Femur (tissue), 1 donor: ENCODE results near the gene PIP5K1A.

Source experiments
- DNase-seq: peaks from one replicate; pipeline ENCODE4 v3.0.0-alpha.2; 2017

PIP5K1A gene

DNA sequence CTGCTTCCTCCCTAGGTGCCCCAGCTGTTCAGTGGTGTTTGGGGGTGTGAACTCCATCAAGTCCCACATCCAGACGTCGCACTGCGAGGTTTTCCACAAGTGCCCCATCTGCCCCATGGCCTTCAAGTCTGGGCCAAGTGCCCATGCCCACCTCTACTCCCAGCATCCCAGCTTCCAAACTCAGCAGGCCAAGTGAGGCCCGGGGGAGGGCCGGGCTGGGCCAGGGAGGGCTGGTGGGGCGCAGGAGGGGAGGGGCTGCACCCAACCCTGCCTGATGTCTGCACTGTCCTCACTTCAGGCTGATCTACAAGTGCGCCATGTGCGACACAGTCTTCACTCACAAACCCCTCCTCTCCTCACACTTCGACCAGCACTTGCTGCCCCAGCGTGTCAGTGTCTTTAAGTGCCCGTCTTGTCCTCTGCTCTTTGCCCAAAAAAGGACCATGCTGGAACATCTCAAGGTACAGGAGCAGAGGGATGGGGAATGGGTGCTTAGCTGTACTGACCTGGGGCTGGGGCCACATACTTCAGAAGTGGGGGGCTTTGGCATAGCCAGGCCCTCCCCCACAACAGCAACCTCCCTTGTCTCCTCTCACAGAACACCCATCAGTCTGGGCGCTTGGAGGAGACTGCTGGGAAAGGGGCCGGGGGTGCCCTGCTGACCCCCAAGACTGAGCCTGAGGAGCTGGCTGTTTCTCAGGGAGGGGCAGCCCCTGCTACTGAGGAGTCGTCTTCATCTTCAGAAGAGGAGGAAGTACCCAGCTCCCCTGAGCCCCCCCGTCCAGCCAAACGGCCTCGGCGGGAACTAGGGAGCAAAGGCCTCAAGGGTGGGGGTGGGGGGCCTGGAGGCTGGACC, 91.0 kb downstream of the PIP5K1A start:
- no peak for DNase-seq

DNA sequence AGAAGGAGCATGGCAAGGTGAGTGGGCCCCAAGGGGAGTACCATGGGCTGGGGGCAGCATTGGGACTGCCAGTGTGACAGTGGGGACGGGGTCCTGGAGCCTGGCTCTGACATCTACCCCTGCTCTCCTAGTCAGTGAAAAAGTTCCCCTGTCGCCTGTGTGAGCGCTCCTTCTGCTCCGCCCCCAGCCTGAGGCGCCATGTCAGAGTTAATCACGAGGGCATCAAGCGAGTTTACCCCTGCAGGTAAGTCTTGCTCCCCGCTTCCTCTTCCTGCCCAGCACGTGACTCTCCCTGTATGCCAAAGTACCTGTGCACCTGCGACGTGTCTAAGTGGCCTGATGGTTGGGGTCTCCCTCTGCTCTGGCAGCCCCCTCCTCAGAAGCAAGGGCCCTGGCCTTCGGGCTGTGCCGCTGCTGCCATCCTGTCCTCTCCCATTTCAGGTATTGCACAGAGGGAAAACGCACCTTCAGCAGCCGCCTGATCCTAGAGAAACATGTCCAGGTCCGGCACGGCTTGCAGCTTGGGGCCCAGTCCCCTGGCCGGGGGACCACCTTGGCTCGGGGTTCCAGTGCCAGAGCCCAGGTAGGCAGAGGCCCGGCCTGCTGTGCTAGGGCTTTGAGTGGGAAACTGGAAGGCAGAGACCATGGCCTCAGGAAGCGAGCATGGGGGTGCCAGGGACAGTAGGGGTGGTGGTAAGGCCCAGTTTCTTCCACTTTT, 91.8 kb downstream of the PIP5K1A start:
- no peak for DNase-seq

DNA sequence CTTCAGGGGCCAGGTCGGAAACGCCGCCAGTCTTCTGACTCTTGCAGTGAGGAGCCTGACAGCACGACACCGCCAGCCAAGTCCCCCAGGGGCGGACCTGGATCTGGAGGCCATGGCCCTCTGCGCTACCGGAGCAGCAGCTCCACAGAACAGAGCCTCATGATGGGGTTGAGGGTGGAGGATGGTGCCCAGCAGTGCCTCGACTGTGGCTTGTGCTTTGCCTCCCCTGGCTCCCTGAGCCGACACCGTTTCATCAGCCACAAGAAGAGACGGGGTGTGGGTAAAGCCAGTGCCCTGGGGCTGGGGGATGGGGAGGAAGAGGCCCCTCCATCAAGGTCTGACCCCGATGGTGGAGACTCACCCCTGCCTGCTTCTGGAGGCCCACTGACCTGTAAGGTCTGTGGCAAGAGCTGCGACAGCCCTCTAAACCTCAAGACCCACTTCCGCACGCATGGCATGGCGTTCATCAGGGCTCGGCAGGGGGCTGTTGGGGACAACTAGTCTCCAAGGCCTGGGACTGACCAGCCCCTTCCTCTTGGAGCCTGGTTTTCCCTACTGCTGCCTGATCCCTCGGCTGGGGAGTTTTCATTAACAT, 92.5 kb downstream of the PIP5K1A start:
- DNase-seq, result no peak

DNA sequence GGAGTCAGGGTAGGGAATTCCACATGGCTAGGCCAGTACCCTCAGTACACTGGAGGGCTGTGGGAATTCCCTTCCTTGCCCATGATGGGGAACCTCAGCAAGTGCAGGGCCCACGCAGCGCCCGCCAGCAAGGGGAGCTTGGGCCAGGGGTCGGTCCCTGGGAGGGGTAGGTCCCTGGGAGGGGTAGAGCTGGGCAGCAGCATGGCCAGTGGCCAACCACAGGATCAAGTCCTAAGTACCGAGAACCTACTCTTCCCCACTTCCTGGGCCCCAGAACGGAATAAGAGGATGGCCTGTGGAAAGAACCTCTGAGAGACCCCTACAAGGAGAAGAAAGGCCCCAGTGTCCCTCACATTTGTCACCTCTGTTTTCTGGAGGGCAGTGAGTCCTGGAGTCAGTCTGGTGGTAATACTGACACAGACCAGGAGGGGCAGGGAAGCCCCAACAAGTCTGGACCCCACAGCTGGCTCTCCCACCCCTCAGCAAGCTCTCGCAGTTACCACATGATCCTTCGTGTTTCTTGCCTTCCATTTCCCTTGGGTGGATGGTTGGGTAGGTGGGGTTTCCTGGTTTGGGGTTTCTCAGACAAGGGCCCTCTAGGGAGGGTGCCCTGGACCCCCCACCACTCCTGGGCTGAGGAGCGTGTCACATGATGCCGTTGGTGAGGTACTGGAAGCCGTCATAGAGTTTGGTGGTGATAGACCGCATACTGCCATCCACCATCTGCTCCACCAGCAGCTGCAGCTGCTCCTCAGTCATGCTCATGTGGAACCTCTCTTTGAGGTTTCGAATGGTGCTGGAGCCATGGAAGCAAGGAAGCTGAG, 94.1 kb downstream of the PIP5K1A start:
- DNase-seq, result no peak

DNA sequence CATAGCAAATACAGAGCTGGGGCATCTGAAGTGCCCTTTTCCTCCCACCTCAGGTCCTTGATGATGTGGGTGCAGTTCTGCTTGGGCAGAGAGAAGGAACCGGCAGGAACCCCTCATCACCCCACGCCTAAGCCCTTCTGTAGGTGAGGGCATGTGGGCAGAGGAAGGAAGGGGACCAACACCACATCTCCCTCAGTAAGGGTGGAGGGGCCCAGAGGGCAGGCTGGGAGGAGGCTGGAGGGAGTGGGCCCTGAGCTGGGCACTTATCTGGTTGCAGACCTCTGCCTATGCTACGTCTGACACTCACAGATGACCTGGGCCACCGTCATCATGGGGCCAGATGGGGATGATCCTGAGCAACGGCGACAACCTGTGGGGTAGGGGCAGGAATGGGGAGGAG, 94.7 kb downstream of the PIP5K1A start:
- DNase-seq, result no peak

DNA sequence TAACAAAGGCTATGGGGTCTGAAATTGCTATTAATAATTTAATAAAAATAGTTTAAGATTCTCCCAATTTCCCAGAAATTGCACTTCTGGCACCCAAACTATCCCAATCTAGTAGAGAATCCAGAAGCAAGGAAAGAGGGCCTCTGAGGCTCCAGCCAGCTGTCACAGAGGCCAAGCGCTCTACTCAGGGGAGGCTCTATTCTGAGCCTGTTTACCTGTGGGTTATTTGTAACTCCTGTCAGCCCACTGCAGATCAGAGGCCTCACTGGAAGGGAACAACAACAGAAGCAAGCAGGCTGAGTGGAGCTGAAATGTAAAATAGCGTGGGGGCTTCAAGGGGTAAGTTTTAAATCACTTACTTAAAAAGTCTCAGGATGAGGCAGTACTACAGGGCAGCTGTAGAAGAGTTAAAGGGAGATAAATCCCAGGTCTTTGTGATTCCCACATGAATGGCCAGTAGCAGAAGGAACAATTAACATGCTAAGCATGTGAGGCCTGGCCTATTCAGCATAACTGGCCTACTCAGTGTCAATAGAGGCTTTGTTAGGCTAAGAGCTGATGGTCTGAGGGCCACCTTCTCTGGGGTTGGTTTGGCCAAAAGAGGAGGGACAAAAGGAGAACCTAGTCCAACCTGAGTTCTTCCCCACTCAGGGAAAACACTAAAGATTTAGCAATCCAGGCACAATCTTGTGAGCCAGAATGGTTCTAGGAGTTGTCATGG, 96.5 kb downstream of the PIP5K1A start:
- DNase-seq, result no peak
